ENCODE data around the gene DNAI1.

The DNAI1 gene

GRCh38 chr9:34450644-34451043 lies 8.0 kb upstream of the DNAI1 start:
- Histone ChIP-seq H3K79me2 (ENCODE audit: insufficient read depth, low read length) (no peaks in the 10 kb centered on the region), H2AFZ (ENCODE audit: low read length) (no peak overlapping the region), H3K27ac (ENCODE audit: low read depth, low read length, poor library complexity, severe bottlenecking) (no peak overlapping the region), H4K20me1 (ENCODE audit: insufficient read depth, low read length) (0 out of 2 replicates have a peak, but pooled peaks cover 2% of the 10 kb centered on the region), H3K4me1 (ENCODE audit: insufficient read depth, low read length, severe bottlenecking) (no peaks in the 10 kb centered on the region), H3K4me2 (ENCODE audit: low read length) (no peak overlapping the region), H3F3A (ENCODE audit: insufficient read depth, low read length) (no peaks in the 10 kb centered on the region), H3K27me3 (ENCODE audit: insufficient read depth, low read length) (no peaks in the 10 kb centered on the region), H3K9ac (ENCODE audit: low read length) (no peak overlapping the region), H3K36me3 (ENCODE audit: insufficient read depth, low read length) (no peaks in the 10 kb centered on the region), H3K9me3 (ENCODE audit: low read length) (no peaks in the 10 kb centered on the region), H3K9me2 (ENCODE audit: low read depth, low read length) (no peaks in the 10 kb centered on the region), H3K4me3 (ENCODE audit: low read depth, low read length, poor library complexity, severe bottlenecking) (no peak overlapping the region)
- TF ChIP-seq EZH2 (IDR thresholded peaks at IDR 0.05; ENCODE audit: borderline replicate concordance, low read length): no peak
- no peak for TF ChIP-seq CTCF (IDR thresholded peaks at IDR 0.05; ENCODE audit: low read length)

- Histone ChIP-seq H3K27ac (ENCODE audit: low read depth, low read length, poor library complexity, severe bottlenecking) (no peak overlapping the region), H3K9me2 (ENCODE audit: low read depth, low read length) (no peaks in the 10 kb centered on the region), H2AFZ (ENCODE audit: low read length) (no peak overlapping the region), H3K79me2 (ENCODE audit: insufficient read depth, low read length) (no peaks in the 10 kb centered on the region), H3K4me1 (ENCODE audit: insufficient read depth, low read length, severe bottlenecking) (no peaks in the 10 kb centered on the region), H4K20me1 (ENCODE audit: insufficient read depth, low read length) (0 out of 2 replicates have a peak, but pooled peaks cover 2% of the 10 kb centered on the region), H3K4me2 (ENCODE audit: low read length) (no peak overlapping the region), H3K27me3 (ENCODE audit: insufficient read depth, low read length) (no peaks in the 10 kb centered on the region), H3F3A (ENCODE audit: insufficient read depth, low read length) (no peaks in the 10 kb centered on the region), H3K9ac (ENCODE audit: low read length) (no peak overlapping the region), H3K36me3 (ENCODE audit: insufficient read depth, low read length) (no peaks in the 10 kb centered on the region), H3K4me3 (ENCODE audit: low read depth, low read length, poor library complexity, severe bottlenecking) (no peak overlapping the region), H3K9me3 (ENCODE audit: low read length) (no peaks in the 10 kb centered on the region)
- TF ChIP-seq EZH2 (IDR thresholded peaks at IDR 0.05; ENCODE audit: borderline replicate concordance, low read length) (no peak), CTCF (IDR thresholded peaks at IDR 0.05; ENCODE audit: low read length) (no peak)
Measured at GRCh38 chr9:34451135-34451534, 7.5 kb upstream of the DNAI1 start.

GRCh38 chr9:34451545-34451944 lies 7.1 kb upstream of the DNAI1 start:
- H3K4me2 ChIP-seq (ENCODE audit: low read length): no peak overlapping the region
- no peak for TF ChIP-seq CTCF (IDR thresholded peaks at IDR 0.05; ENCODE audit: low read length)
- no peak for TF ChIP-seq EZH2 (IDR thresholded peaks at IDR 0.05; ENCODE audit: borderline replicate concordance, low read length)

More at GRCh38 chr9:34451545-34451944, 7.1 kb upstream of the DNAI1 start:
- Histone ChIP-seq H3K27me3 (ENCODE audit: insufficient read depth, low read length) (no peaks in the 10 kb centered on the region), H3K9ac (ENCODE audit: low read length) (no peak overlapping the region), H3K27ac (ENCODE audit: low read depth, low read length, poor library complexity, severe bottlenecking) (no peak overlapping the region), H3F3A (ENCODE audit: insufficient read depth, low read length) (no peaks in the 10 kb centered on the region), H3K4me3 (ENCODE audit: low read depth, low read length, poor library complexity, severe bottlenecking) (no peak overlapping the region), H3K9me2 (ENCODE audit: low read depth, low read length) (no peaks in the 10 kb centered on the region), H3K36me3 (ENCODE audit: insufficient read depth, low read length) (no peaks in the 10 kb centered on the region), H4K20me1 (ENCODE audit: insufficient read depth, low read length) (0 out of 2 replicates have a peak, but pooled peaks cover 2% of the 10 kb centered on the region), H3K9me3 (ENCODE audit: low read length) (no peaks in the 10 kb centered on the region), H2AFZ (ENCODE audit: low read length) (no peak overlapping the region), H3K4me1 (ENCODE audit: insufficient read depth, low read length, severe bottlenecking) (peaks cover under 1% of the 10 kb centered on the region), H3K79me2 (ENCODE audit: insufficient read depth, low read length) (no peaks in the 10 kb centered on the region)

Data from OCI-LY1 (cell line).